ENCODE results near the gene HLA-DQA1.

DNA sequence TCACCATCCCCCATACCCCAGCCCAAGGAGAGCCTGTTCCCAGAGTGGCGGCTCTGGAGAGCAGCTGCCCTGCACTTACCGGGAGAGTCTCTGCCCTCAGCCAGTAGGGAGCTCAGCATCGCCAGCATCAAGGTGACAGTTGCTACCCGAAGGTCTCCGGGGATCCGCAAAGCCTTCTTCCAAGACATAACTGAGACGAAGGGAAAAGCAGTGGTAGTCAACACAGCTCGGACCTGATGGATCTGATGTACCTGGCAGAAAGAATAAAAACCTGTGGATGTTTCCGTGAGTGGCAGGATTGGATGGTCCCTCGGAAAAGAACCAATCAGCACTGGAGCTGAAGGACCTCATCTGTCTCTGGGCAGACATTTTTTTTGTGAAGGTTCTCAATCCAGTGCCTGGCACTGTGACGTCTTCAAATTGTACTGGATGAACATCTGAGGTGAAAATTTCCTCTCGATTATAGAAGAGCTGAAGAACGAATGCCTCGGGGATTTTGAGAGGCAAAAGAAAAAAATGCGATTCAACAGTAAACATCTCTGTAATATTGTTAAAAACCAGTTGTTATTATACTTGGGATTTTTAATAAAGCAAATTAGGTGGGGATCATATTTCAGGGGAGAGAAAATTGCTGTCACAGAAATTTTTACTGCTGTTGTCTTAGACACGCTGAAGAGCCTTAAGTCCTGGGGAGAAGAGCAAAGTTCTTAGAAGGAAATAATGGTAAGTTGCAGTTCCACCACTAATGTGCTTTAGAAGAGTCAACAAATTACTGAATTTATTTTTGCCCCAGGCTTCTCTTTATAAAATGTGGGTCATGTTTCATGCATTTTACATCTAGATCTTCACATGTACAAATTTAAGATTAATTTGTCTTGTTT is 29.5 kb downstream of the HLA-DQA1 start, which contains the start of gene HLA-DQB1:
- TF ChIP-seq, protein P1, sequence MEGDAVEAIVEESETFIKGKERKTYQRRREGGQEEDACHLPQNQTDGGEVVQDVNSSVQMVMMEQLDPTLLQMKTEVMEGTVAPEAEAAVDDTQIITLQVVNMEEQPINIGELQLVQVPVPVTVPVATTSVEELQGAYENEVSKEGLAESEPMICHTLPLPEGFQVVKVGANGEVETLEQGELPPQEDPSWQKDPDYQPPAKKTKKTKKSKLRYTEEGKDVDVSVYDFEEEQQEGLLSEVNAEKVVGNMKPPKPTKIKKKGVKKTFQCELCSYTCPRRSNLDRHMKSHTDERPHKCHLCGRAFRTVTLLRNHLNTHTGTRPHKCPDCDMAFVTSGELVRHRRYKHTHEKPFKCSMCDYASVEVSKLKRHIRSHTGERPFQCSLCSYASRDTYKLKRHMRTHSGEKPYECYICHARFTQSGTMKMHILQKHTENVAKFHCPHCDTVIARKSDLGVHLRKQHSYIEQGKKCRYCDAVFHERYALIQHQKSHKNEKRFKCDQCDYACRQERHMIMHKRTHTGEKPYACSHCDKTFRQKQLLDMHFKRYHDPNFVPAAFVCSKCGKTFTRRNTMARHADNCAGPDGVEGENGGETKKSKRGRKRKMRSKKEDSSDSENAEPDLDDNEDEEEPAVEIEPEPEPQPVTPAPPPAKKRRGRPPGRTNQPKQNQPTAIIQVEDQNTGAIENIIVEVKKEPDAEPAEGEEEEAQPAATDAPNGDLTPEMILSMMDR (IDR thresholded peaks at IDR 0.05) = no peak
- no peak for TF ChIP-seq ERG (CRISPR knock-in tag; IDR thresholded peaks at IDR 0.05)

All from WTC11 (cell line).